H1 (cell line): Measurements from ENCODE around the gene DXO. TPM values are rescaled to one million over a fixed set of nuclear protein-coding genes. Genes with fewer than 3 reads are reported as not detected.
A peak's percentile ranks its signal among the peaks of the same experiment; 100 is the strongest.
"Not testable (repeated sequence)": the region's sequence is repeated elsewhere in the genome, so short reads cannot be mapped to it uniquely, and the experiment has no call there.

ENCODE experiments used
- CTCF ChIA-PET: fragments of 300-600 bp; sonication (Branson Sonifier 250); formaldehyde crosslinking; loops from one replicate; lab custom pipeline; 2021; ENCODE audit not compliant: partially characterized antibody; lab: Charles Lee
- POLR2A ChIA-PET: fragments of 300-600 bp; sonication (Branson Sonifier 250); formaldehyde crosslinking; loops from one replicate; lab custom pipeline; 2021; ENCODE audit warnings: inconsistent platforms; ENCODE audit not compliant: partially characterized antibody; lab: Charles Lee
- DNase-seq, 2 experiments: peaks; one replicate each; pipeline versions ENCODE4 v3.0.0 to v3.0.0-alpha.2; 2010 to 2022; ENCODE audit warnings: low spot score in 2 of 2, low read depth in 1 of 2, mixed read lengths in 1 of 2
- FAIRE-seq: peaks from 2 replicates; lab custom pipeline; 2011; peaks lifted over from hg19 to GRCh38; lab: Jason Lieb, UNC
- H2AFZ ChIP-seq: 2 replicates; pipeline ENCODE4 v1.8.1; 2012; ENCODE audit warnings: low read length, inconsistent platforms
- H2AK5ac ChIP-seq: 2 replicates; pipeline ENCODE4 v1.6.1; 2013; ENCODE audit warnings: low read depth, low read length
- H2BK120ac ChIP-seq: replicated peaks from 2 replicates; pipeline ENCODE3; 2013; ENCODE audit warnings: low read depth, low read length, inconsistent platforms
- H2BK12ac ChIP-seq: 2 replicates; pipeline ENCODE4 v1.6.1; 2013; ENCODE audit warnings: low read depth, low read length
- H2BK15ac ChIP-seq: 2 replicates; pipeline ENCODE4 v1.6.1; 2013; ENCODE audit warnings: low read length
- H2BK20ac ChIP-seq: 2 replicates; pipeline ENCODE4 v1.6.1; 2013; ENCODE audit warnings: low read length
- H2BK5ac ChIP-seq: 2 replicates; pipeline ENCODE4 v1.6.1; 2013; ENCODE audit warnings: low read depth, low read length
- H3K14ac ChIP-seq: 2 replicates; pipeline ENCODE4 v1.6.1; 2013; ENCODE audit warnings: inconsistent platforms; ENCODE audit not compliant: insufficient read length
- H3K18ac ChIP-seq: 2 replicates; pipeline ENCODE4 v1.6.1; 2013; ENCODE audit warnings: low read length; ENCODE audit errors: extremely low read depth
- H3K23ac ChIP-seq: 2 replicates; pipeline ENCODE4 v1.6.1; 2013; ENCODE audit warnings: inconsistent platforms; ENCODE audit not compliant: insufficient read length
- H3K23me2 ChIP-seq: 2 replicates; pipeline ENCODE4 v1.6.1; 2013; ENCODE audit warnings: low read depth, low read length
- H3K27ac ChIP-seq: 2 replicates; pipeline ENCODE4 v1.6.1; 2011; ENCODE audit warnings: low read depth, low read length, inconsistent platforms
- H3K27me3 ChIP-seq, 4 experiments: replicated peaks in 1 of 4; 1 replicate in 1 of 4; 2 replicates in 3 of 4; pipeline versions ENCODE4 v1.6.1 to v1.8.1; 2011 to 2013; ENCODE audit warnings: low read length in 3 of 4, mild to moderate bottlenecking in 3 of 4, inconsistent platforms in 2 of 4, mixed read lengths in 2 of 4, moderate library complexity in 1 of 4; ENCODE audit not compliant: control insufficient read depth in 3 of 4, insufficient read depth in 3 of 4; ENCODE audit errors: extremely low read depth in 1 of 4
- H3K36me3 ChIP-seq, 4 experiments: 2 replicates each; pipeline versions ENCODE4 v1.6.1 to v1.8.1; 2011 to 2013; ENCODE audit warnings: mild to moderate bottlenecking in 4 of 4, low read length in 3 of 4, moderate library complexity in 2 of 4, control low read depth in 1 of 4, inconsistent platforms in 1 of 4; ENCODE audit not compliant: insufficient read depth in 4 of 4, control insufficient read depth in 2 of 4
- H3K4ac ChIP-seq: replicated peaks from 2 replicates; pipeline ENCODE3; 2013; ENCODE audit warnings: low read length, low read depth, mixed read lengths, inconsistent platforms; ENCODE audit not compliant: insufficient read length
- H3K4me1 ChIP-seq, 4 experiments: replicated peaks in 1 of 4; 1 replicate in 1 of 4; 2 replicates in 3 of 4; pipeline versions ENCODE4 v1.6.1 to v1.8.1; 2011 to 2013; ENCODE audit warnings: low read length in 3 of 4, inconsistent platforms in 2 of 4, mixed read lengths in 1 of 4; ENCODE audit not compliant: insufficient read depth in 4 of 4, control insufficient read depth in 3 of 4
- H3K4me2 ChIP-seq, 2 experiments: 2 replicates each; pipeline versions ENCODE4 v1.6.1 to v1.8.1; 2011 to 2013; ENCODE audit warnings: low read depth in 2 of 2, low read length in 2 of 2, control low read depth in 1 of 2, inconsistent platforms in 1 of 2, mild to moderate bottlenecking in 1 of 2; ENCODE audit not compliant: insufficient read depth in 1 of 2
- H3K4me3 ChIP-seq, 4 experiments: fragments of 200-600, 300-600 bp in 1 of 4; sonication (generic), shearing (Covaris generic), sonication (Bioruptor Twin) in 1 of 4; 2 replicates each; pipeline versions ENCODE4 v1.5.1 to v1.8.1; 2011 to 2016; ENCODE audit warnings: low read length in 4 of 4, low read depth in 3 of 4, control low read depth in 2 of 4, inconsistent platforms in 2 of 4, mild to moderate bottlenecking in 2 of 4, mixed read lengths in 1 of 4, moderate library complexity in 1 of 4; ENCODE audit not compliant: insufficient read depth in 2 of 4; ENCODE audit errors: extremely low read depth in 1 of 4
- H3K56ac ChIP-seq: replicated peaks from 2 replicates; pipeline ENCODE3; 2013; ENCODE audit warnings: low read depth, mild to moderate bottlenecking, mixed read lengths, low read length, inconsistent platforms; ENCODE audit not compliant: insufficient read length
- H3K79me1 ChIP-seq: 2 replicates; pipeline ENCODE4 v1.6.1; 2013; ENCODE audit warnings: low read depth, low read length, control low read depth
- H3K79me2 ChIP-seq, 2 experiments: 2 replicates each; pipeline versions ENCODE4 v1.6.1 to v1.8.1; 2012 to 2013; ENCODE audit warnings: low read length in 2 of 2, mild to moderate bottlenecking in 2 of 2, inconsistent platforms in 1 of 2; ENCODE audit not compliant: insufficient read depth in 2 of 2, control insufficient read depth in 1 of 2
- H3K9ac ChIP-seq, 4 experiments: replicated peaks in 1 of 4; 1 replicate in 1 of 4; 2 replicates in 3 of 4; pipeline versions ENCODE4 v1.6.1 to v1.8.1; 2011 to 2013; ENCODE audit warnings: low read depth in 3 of 4, low read length in 3 of 4, control low read depth in 2 of 4, mild to moderate bottlenecking in 2 of 4, moderate library complexity in 2 of 4, inconsistent platforms in 1 of 4; ENCODE audit errors: extremely low read depth in 1 of 4
- H3K9me3 ChIP-seq, 2 experiments: 2 replicates each; pipeline versions ENCODE4 v1.6.1 to v1.8.1; 2012 to 2013; ENCODE audit warnings: mild to moderate bottlenecking in 2 of 2, moderate library complexity in 2 of 2, control low read depth in 1 of 2, inconsistent platforms in 1 of 2, low read depth in 1 of 2, low read length in 1 of 2, mixed read lengths in 1 of 2; ENCODE audit not compliant: insufficient read depth in 2 of 2
- H4K20me1 ChIP-seq, 2 experiments: replicated peaks in 1 of 2; 2 replicates each; pipeline versions ENCODE3 to v1.8.1; 2011 to 2013; ENCODE audit warnings: inconsistent platforms in 2 of 2, low read length in 2 of 2, mild to moderate bottlenecking in 1 of 2; ENCODE audit not compliant: insufficient read depth in 2 of 2, control insufficient read depth in 1 of 2
- H4K5ac ChIP-seq: 2 replicates; pipeline ENCODE4 v1.6.1; 2013; ENCODE audit warnings: low read length, low read depth, mixed read lengths, inconsistent platforms; ENCODE audit not compliant: insufficient read length
- H4K8ac ChIP-seq: 2 replicates; pipeline ENCODE4 v1.8.0; 2013; ENCODE audit warnings: mild to moderate bottlenecking, moderate library complexity, low read length, inconsistent platforms; ENCODE audit not compliant: insufficient read depth; ENCODE audit errors: extremely low read depth
- H4K91ac ChIP-seq: replicated peaks from 2 replicates; pipeline ENCODE3; 2013; ENCODE audit warnings: low read length, mixed read lengths, inconsistent platforms; ENCODE audit not compliant: insufficient read length
- WGBS, 2 experiments: shearing (Covaris generic) in 1 of 2; methylation state at CpG; one replicate each; pipeline versions ENCODE4 v1.1.6 to v1.1.7; 2013 to 2015; ENCODE audit warnings: low lambda C conversion rate in 2 of 2, mixed read lengths in 2 of 2, inconsistent platforms in 1 of 2, low coverage in 1 of 2, missing lambda C conversion rate in 1 of 2; ENCODE audit not compliant: insufficient replicate concordance in 2 of 2, insufficient coverage in 1 of 2, insufficient read length in 1 of 2; ENCODE audit errors: extremely low coverage in 1 of 2, missing lambda C conversion rate in 1 of 2; 5-methylcytosine and 5-hydroxymethylcytosine counted together
- polyA plus RNA-seq, 7 experiments: library from polyadenylated mRNA; depleted of rRNA in 3 of 7; stranded (reverse) in 5 of 7; unstranded in 2 of 7; fragments of >200 nt in 5 of 7; fragments of 200-250 nt in 2 of 7; gene quantifications; 1 replicate in 5 of 7; 2 replicates in 1 of 7; 4 replicates in 1 of 7; pipeline versions ENCODE4 v1.2.1 to v1.2.3, GENCODE V29; 2011 to 2013; ENCODE audit warnings: missing spikeins in 2 of 7, mixed read lengths in 2 of 7
- total RNA-seq: library from RNA; stranded (reverse); fragmentation: NEBNext Ultra II Directional; extraction: Animal tissue kit (Norgen Biotek cat#: 25700); gene quantifications from 2 replicates; pipeline ENCODE4 v1.2.1, GENCODE V29; 2021

The DXO gene
- total and polyA plus RNA-seq, 2 of the 8 experiments (the other 6 are each of a cell fraction or from before 2014, with no cell fraction given), result 14.7 to 23.9 TPM

DNA sequence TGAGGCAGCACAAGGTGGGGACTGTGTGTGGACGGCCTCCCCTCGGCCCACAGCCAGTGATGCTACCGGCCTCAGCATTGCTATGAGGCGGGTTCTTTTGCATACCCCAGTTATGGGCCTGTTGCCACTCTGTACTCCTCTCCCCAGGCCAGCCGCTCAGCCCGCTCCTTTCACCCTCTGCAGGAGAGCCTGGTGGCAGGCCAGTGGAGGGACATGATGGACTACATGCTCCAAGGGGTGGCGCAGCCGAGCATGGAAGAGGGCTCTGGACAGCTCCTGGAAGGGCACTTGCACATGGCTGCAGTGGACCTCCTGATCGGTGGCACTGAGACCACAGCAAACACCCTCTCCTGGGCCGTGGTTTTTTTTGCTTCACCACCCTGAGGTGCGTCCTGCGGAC lies 35.1 kb upstream of the DXO start:
- H4K8ac ChIP-seq, H3K23me2 ChIP-seq, H2AFZ ChIP-seq, H3K4ac ChIP-seq, POLR2A ChIA-PET, H3K56ac ChIP-seq, H4K20me1 ChIP-seq, H2BK20ac ChIP-seq, H2BK15ac ChIP-seq, H3K27me3 ChIP-seq, H3K23ac ChIP-seq, H3K14ac ChIP-seq, H3K9ac ChIP-seq, H3K9me3 ChIP-seq, H2AK5ac ChIP-seq, H3K79me1 ChIP-seq, H3K79me2 ChIP-seq, H3K18ac ChIP-seq, H3K36me3 ChIP-seq, H3K4me2 ChIP-seq, H3K27ac ChIP-seq, H3K4me1 ChIP-seq, CTCF ChIA-PET, H2BK12ac ChIP-seq, FAIRE-seq, H2BK120ac ChIP-seq, H3K4me3 ChIP-seq, H4K91ac ChIP-seq, H4K5ac ChIP-seq, H2BK5ac ChIP-seq: not testable (repeated sequence)
- peak in 1 of 2 experiments; percentile 27 for DNase-seq
- 83% methylated on average over 4 of the region's 12 CpGs; no CpG with 5 or more reads in 1 of the 2 experiments for WGBS, 2 experiments

- H2BK120ac ChIP-seq, DNase-seq, H4K20me1 ChIP-seq, H2BK20ac ChIP-seq, H3K23ac ChIP-seq, H3K4me2 ChIP-seq, H4K5ac ChIP-seq, H3K4ac ChIP-seq, POLR2A ChIA-PET, H2BK15ac ChIP-seq, H3K27ac ChIP-seq, H2BK5ac ChIP-seq, H3K56ac ChIP-seq, H3K18ac ChIP-seq, H4K91ac ChIP-seq, H3K14ac ChIP-seq, H3K4me1 ChIP-seq, H3K79me1 ChIP-seq, H3K9ac ChIP-seq, H3K79me2 ChIP-seq, CTCF ChIA-PET, H3K23me2 ChIP-seq, H2AFZ ChIP-seq, H3K27me3 ChIP-seq, H4K8ac ChIP-seq, H2AK5ac ChIP-seq, H2BK12ac ChIP-seq, FAIRE-seq, H3K36me3 ChIP-seq, H3K9me3 ChIP-seq, H3K4me3 ChIP-seq: not testable (repeated sequence)
- WGBS, 2 experiments, result 79% methylated on average over 3 of the region's 8 CpGs; no CpG with 5 or more reads in 1 of the 2 experiments
Observed at GRCh38 chr6:32005991-32006529, 34.1 kb upstream of the DXO start.
